Hematopoietic multipotent progenitor cell treated with erythropoietin and hydrocortisone succinate and interleukin-3 and kit ligand, for 6 days (in vitro differentiated cells): ENCODE measurements around the gene LHFPL3.

Source experiments
- DNase-seq: peaks from one replicate; pipeline ENCODE4 v3.0.0-alpha.2; 2015

The LHFPL3 gene

DNA sequence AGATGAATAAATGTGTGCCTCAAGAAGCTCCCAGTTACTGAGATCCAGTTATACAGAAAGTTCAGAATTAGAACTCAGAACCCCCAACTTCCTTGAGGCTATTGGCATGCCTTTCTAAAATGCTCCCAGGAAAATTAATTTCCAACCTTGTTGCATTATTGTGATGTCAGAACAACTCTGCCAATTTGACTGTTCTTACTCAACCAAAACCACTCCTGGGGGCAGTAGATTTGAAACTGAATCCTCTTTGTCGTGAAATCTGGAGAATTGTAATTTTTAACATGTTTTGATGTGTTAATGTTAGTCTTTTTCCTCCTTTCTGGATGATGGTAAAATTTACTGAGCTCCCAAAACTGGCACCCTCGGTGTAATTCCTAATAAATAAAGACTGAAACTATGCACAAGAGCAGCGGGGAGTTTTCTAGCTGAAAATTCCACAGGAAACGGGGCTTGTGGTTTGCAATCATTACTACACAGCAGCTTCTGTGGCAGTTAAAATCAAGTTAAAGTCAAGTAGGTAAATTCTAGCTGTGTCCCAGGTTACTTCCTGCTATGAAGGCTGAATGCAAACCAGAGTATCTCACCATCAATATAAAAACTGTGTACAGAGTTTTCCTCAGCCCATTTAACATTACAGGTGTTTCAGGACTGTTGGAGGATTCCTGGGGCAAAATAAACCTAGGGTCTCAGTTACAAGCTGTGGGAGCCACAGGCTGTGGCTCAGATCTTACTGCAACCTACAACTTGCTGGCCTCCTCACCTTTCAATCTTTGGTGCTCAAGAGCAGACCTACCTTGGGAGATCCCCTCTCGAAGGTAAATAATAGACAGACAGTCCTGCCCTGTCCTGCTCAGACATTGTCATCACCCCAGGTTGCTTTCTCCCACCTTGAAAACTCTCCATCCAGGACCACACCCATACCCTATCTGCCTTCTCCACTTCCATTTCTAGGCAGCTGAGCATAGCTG is 529.3 kb downstream of the LHFPL3 start:
- peak; percentile 21 for DNase-seq

DNA sequence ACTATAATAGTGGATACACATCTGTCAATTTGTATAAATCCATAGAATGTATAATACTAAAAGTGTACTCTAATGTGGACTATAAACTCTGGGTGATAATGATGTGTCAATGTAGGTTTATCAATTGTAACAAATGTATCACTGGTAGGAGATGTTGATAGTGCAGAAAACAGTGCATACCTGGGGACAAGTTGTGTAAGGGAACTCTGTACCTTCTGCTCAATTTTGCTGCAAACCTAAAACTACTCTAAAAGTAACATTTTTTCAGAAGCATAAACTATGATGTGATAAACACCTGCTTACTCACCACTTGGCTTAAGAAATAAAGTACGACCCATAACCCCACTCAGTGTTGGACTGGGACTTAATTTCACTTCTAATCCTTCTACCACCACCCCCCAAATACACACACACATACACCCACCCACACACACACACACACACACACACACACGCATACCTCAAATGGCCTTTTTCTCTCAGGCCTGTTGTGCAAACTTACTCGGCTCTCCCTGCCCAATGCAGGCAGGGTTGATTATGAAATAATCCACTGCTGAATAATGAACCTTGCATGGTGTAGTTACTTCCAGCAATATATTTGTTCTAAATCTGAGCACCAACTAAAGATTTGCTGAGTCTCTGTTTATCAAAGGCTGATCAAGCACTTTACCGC is 531.5 kb downstream of the LHFPL3 start:
- DNase-seq = peak; percentile 12

DNA sequence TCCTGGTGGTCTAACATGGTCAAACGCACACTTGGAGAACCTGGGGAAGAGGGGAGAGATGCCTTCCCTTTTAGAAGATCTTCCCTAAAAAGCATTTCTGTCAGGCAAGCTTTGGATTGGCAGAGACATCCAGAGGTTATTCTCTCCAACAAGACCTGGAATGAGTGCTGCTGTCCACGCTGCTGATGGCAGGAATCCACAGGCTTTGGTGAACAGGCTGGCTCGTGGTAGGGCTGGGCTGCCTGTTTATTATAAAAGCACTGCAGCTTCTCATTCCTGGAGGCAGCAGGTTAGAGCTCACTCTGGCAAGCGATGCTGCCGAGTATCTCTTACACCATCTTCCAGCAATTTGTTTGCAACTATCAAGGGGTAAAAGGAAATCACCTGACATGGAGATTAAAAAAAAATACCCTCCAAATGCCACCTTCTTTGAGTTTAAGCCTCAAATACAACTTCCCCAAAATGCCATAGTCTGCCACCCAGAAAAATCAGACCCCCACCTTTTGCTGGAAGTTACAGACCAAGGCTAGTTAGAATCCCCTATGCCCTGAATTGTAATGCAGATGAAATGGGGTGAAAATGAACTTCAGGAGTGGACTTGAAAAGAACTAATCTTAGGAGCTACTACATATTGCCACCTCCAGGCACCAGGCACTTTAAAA is 533.5 kb downstream of the LHFPL3 start:
- DNase-seq = no peak

DNA sequence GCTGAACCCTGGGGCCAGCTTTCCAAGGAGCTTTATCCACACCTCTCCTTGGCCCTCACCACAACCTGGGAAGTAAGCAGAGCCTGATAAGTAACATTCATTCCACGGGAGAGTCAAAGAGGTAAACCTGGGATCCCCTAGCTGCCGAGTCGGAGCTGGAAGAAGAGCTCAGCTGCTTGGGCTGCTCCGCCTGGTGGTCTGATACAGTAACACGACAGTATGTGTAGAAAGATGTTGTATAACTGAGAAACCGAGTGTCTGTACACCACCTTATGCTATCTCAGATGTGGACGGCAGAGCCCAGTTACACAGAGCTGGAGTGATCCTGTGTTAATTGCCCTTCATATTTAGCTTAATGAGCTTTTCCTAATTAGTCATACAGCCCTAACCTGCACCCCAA is 534.3 kb downstream of the LHFPL3 start:
- peak; percentile 10 for DNase-seq

DNA sequence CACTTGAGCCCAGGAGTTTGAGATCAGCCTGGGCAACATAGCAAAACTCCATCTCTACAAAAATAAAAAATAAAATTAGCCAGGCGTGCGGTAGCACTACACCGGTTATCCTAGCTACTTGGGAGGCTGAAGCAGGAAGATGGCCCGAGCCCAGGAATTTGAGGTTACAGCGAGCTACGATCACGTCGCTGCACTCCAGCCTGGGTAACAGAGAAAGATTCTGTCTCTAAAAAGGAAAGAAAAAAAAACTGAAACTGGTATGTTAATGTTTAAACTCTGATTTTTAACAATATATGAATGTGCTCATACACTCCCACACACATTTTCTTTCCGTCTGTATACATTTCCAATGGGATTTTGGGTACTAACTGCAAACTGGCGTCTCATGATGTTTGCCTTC is 545.0 kb downstream of the LHFPL3 start:
- DNase-seq = no peak

DNA sequence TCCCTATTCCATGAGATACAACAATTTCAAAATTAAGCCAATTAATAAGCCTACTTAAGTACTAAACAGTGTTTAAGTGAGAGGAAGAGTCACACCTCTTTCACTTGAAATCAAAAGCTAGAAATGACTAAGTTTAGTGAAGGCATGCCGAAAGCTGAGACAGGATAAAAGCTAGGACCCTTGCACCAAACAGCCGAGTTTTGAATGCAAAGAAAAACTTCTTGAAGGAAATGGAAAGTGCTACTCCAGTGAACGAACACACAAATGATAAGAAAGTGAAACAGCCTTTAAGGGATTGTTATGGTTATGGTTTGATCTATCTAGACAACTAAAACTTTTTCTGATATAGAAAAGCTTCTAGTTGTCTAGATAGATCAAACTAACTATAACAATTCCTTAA is 550.2 kb downstream of the LHFPL3 start:
- no peak for DNase-seq

DNA sequence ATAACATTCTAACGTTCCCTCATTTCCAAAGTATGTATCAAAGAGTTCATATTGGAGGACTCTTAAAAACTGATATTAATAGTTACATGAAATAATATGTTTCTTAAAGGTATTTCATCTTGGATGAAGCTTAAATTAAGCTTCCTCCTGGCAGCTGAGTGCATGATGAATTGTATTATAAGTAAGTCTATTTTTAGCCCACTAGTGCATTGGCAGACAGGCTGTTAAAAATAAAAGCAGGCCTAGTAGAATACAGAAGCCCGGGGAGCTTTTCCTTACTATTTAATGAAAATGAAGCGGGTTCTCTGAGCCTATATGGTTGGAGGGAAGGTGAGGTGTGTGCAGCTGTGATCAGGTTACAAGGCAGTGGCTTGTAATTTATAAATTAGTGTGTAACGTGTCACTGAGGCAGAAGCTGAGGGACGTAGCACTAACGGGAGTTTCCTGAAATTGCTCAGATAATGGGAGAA is 554.9 kb downstream of the LHFPL3 start:
- no peak for DNase-seq

DNA sequence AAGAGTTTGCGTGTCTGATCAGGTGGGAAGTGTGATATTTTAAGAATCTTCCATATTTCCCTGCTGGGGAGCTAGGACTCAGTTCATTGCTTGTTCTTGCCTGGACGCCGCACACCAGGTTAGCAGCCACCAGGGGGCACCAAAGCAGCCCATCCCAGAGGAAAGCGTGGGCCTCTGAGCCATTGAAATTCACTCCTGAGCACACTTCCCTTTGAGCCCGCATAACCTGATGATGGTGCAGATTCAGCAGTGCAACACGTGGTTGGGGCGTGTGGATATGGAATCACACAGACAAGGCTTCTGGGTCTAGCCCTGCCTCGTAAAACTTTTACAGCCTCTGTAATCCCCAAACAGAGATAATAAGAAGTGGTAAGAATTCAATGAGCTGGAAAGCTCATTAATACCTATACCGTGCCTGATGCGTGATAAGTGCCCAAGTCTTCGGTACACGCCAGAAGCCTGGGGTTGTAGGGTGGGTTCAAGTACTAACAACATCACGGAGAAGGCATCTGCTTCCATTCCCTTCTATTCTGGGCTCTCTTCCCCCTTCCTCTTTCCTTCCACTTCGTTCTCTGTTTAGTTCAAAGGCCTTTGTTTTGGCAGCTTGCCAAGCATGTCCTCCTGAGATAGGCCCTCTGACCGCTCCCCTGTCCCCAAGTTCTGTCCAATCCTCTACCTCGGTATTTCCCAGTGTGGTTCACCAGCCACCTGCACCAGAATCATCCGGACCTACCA is 555.5 kb downstream of the LHFPL3 start:
- peak; percentile 86 for DNase-seq

DNA sequence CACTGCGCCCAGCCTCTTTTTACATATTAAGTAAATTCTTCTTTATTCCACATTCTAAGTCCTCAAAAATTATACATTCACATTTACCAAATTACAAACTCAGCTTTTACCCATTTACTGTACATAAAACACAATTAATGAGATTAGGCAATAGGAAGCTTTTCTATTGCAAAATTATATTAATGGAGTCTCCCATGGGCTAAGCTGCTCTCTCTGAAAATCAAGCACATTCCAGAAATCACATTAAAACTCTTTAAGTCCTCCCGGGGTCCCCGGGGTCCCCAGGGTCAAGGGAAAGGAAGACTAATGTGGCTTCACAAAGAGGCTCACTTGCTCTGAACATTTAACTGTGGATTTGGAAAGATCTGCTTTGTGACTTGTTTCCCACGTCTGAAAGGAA is 558.2 kb downstream of the LHFPL3 start:
- no peak for DNase-seq

DNA sequence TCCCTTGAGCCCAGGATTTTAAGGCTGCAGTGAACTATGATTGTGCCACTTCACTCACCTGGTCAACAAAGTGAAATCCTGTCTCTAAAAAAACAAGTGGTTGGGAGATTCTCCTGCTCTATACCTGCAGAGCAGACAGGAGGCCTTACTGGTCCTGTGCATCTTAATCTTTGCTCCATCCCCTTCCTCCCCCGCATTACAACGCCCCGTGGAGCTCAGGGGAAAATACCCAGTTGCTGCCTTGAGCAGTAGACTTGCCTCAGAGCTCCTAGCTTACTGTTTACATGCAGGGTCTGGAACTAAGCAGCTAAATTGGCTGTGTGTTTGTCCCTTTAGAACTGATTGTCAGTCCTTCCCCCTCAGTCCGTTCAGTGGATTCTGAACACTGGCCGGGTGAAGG is 561.8 kb downstream of the LHFPL3 start:
- no peak for DNase-seq

DNA sequence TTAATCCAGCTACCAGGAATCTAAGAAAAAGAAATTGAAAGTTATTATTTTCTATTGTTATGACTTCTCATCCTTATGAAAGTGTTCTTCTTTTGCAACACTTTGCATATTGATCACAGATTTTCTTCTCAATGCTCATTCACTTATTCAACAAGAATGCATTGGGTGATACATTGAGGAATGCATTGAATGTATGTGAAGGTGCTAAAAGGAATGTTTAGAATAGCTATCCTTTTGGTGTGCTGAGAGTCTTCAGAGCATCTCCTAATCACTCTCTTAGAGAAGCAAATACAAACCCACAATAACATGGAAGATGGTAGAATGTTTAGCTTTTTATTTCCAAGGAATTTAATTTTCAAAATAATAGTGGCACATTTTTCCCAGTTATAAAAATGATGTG is 563.5 kb downstream of the LHFPL3 start:
- DNase-seq = no peak

DNA sequence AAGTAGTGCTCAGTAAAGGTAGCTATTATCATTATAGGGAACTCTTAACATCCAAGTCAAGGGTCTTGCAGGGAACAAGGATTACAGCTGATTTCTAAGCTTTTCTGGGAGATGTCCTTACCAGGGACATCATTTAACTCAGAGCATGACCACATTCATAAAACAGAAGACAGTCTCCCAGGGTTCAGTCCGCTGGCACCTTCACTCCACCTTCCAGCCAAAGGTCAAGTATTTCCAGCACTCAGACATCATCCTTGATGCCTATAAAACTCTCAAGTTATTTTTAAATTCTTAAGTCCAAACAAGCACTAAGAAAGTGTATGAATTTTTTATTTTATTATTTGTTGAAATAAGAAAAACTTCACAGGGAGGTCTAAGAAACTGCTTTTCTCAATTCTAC is 565.9 kb downstream of the LHFPL3 start:
- DNase-seq = no peak

DNA sequence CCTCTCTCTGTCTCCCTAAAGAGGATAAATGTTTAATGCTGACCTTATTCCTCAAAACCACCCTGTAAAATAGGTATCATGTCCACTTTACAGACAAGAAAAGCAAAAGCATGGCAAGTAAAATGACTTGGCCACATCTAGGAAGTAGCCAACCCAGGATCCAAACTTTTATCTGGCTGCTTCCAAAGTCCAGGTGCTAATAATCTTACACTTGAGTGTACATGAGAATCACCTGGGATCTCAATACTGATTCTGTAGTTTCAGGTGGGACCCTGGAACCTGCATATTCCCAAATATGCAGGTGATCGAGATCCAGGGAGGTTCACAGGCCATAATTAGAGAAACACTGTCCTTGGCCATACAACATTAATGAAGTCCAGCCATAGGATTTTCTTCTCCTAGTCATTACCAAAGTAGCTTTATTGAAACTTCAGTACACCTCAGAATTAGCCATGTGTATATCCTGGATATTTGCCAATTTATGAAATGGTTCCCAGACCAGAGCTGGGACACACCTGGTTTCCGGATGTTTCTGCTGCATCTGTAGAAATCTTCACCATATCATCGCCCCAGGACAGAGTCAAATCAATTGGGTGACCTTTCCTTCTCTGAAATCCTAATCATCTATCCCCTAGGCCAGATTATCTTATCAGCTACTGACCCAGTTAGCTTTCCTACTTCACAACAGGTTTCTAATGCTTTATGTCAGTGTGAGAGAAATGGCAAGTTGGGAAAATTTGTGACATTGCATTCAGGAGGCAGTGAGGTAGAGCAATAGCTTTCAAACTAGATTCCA is 566.5 kb downstream of the LHFPL3 start:
- DNase-seq = no peak

DNA sequence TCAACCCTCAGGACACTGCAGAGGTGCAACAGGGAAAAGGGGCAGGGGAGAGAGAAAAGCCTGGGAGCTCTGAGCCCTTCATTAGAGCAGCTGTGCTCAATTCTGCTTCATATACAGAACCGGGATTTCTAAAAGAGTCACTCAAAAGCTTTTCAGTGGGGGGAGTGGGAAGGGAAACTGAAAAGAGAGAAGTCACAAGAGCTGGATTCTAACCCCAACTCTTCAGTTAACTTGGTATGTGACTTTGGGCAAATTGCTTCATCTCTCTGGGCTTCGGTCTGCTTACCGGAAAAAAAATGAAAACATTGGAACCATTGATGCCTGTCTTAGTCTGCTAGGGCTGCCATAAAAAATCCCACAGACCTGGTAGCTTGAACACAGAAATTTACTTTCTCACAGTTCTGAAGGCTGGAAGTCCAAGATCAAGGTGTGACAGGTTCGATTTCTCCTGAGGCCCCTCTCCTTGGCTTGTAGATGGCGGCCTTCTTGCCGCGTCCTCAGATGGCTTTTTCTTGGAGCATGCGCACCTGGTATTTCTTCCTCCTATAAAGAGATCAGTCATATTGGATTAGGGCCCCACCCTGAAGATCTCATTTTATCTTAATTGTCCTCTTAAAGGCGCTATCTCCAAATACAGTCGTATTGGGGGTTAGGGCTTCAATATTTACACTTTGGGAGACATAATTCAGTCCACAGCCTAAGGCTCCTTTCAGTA is 567.3 kb downstream of the LHFPL3 start:
- no peak for DNase-seq

DNA sequence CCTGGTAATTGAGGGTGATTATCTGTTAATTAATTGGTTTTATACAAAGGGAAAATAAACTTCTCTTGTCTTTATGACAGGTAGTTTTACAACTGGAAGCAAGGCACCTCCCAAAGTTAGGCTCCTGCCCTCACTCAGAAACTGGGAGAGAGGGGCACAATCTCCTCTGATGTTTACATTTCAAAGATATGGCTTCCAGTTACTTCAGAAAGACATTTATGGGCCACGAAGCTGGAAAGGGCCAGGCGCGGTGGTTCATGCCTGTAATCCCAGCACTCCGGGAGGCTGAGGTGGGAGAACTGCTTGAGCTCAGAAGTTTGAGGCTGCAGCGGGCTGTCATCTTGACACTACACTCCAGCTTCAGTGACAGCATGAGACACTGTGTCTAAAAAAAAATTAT is 570.0 kb downstream of the LHFPL3 start:
- no peak for DNase-seq

DNA sequence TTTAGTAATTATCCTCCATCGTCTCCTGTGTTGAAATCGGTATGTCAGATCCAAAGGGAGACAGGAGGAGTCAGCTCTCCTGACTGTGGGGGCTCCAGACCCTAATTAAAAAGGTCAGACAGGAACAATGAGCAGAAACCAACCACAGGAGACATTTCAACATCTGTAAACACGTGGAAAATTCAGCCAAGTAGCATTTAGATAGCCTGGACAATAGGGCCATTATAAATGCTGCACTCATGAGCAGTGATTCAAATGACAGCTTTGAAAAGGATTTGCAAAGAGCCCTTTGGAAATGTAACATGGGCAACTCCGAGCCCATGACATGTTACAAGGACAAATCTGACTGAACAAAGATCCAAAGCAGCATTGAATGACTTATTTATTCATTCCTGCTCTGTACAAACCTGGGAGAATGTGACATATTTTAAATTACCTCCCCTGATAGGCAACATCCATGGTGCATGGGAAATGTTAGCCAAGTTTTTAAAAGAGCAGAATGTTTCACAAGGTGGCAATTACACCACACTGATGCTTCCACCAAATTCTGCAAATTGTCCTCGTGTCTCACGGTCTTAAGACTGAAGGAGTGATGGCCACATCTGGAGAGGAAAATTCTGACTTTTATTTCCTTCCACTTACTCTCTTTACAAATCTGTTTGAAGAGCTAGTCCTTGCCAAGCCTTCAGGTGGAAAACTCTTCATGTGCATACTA is 572.3 kb downstream of the LHFPL3 start:
- DNase-seq = no peak

DNA sequence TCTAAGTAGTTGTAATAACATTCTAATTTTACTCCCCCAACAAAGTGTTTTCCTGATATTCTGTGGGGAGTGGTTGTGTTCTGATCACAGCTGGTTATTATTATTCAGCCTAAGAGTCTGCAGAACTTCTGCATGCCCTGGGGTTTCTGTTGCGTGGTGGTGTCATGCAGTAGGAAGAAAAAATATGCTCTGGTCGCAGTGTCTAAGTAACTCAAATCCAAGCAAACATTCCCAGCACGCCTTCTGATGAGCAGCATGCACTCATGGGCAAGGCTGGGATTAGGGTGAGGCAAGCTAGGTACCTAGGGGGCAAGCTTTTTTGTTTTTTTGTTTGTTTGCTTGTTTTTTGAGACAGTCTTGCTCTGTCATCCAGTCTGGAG is 572.8 kb downstream of the LHFPL3 start:
- no peak for DNase-seq

DNA sequence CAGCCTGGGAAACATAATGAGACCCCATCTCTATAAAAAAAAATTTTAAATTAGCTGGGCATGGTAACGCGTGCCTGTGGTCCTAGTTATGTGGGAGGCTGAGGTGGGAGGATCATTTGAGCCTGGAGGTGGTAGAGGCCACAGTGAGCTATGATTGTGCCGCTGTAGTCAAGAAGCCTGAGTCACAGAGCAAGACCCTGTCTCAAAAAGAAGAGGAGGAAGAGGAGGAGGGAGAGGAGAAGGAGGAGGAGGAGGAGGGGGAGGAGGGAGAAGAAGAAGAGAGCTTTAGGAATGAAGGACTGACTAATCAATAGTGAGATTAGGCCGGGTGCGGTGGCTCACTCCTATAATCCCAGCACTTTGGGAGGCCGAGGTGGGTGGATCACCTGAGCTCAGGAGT is 573.8 kb downstream of the LHFPL3 start:
- DNase-seq = no peak

DNA sequence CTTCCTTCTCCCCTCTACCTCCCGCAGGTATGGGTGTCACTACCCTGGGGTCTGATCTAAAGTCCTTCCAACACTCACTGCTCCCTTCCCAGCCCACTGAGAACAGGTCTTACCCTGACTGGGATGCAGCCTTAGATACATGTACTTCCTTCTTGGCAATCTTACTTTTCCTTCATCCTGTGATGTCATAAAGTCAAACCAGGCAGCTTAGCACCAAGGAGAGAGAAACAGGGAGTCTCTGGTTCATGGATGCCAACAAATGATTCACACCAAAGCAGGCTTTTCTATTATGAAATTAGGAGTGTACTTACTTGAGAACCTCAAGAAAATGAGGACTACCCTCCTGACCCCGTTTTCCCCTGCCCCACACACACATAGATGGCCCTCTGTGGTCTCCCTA is 574.6 kb downstream of the LHFPL3 start:
- DNase-seq = no peak

DNA sequence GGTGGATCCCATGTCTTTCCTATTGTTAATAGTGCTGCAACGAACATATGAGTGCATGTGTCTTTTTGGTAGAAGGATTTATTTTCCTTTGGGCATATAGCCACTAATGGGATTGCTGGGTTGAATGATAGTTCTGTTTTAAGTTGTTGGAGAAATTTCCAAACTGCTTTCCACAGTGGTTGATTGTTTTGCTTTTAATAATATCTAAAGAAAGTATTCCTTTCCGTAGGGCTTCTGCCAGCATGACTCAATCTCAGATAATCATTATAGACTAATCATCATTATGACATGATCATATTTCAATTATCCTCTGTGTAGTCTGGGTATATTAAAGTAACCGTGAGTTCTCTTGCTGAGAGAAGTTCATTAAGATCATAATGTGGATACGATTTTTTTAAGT is 575.4 kb downstream of the LHFPL3 start:
- DNase-seq = no peak

DNA sequence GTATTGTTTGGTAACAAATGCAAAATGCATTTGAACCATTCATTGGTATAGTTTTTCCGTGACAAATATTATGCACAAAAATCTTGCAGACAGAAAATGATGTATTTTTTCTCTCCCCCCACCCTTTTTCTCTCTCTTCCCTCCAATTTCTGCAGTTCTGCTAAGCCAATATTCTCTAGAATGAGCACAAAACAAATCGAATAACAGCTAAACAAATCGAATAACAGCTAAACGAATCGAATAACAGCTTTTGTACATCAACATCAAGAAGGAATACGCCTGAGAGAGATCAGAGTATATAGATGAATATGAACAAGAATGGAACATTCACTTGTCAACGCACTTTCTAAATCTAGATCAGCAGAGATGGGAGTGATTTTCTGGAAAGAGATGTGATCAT is 577.6 kb downstream of the LHFPL3 start:
- no peak for DNase-seq
